ENCODE measurements around the gene MED13L. TPM values are rescaled to one million over a fixed set of nuclear protein-coding genes. Genes with fewer than 3 reads are reported as not detected.

Gene MED13L
- total and polyA plus RNA-seq, 2 donors (not counting 3 experiments of a cell fraction or from before 2014, with no cell fraction given) = 27.4 to 93.6 TPM

GRCh38 chr12:116325336-116325664, 47.8 kb upstream of the MED13L start:
- ChIA-PET POLR2A (no interaction called here), CTCF (no interaction called here)
- DNase-seq (ENCODE audit: low read depth, low spot score) (no peak), FAIRE-seq (no peak)
- H3K27ac ChIP-seq (ENCODE audit: insufficient read depth, low read depth, low read length) = no peak overlapping the region
- dilution Hi-C loops (cut with MboI; ENCODE audit: extremely low pct_ligation_motif_present, low sequenced_read_pairs) = no loop called here
- TF ChIP-seq CTCF (IDR thresholded peaks at IDR 0.05; ENCODE audit: extremely low read depth in 1 of 2, insufficient read depth in 1 of 2, low read depth in 1 of 2, low read length in 2 of 2) = no peak
- TF ChIP-seq POLR2AphosphoS5 (IDR thresholded peaks at IDR 0.05; ENCODE audit: insufficient read depth, low read depth, low read length) = no peak
- no peak for TF ChIP-seq MYC (IDR thresholded peaks at IDR 0.05; ENCODE audit: low read depth, low read length)
- no peak for TF ChIP-seq JUN (IDR thresholded peaks at IDR 0.05; ENCODE audit: borderline replicate concordance, insufficient read depth, insufficient read length, low read depth)
- no peak for TF ChIP-seq MAX (IDR thresholded peaks at IDR 0.05; ENCODE audit: insufficient read depth, insufficient read length)
- TF ChIP-seq GATA2 (IDR thresholded peaks at IDR 0.05; ENCODE audit: insufficient read depth, insufficient read length, low read depth, low read length) = no peak
- no peak for TF ChIP-seq FOS (IDR thresholded peaks at IDR 0.05; ENCODE audit: borderline replicate concordance, insufficient read depth, low read length)
- TF ChIP-seq POLR2A (IDR thresholded peaks at IDR 0.05; ENCODE audit: low read depth, low read length) = no peak
- no peak for TF ChIP-seq EZH2 (IDR thresholded peaks at IDR 0.05; ENCODE audit: borderline replicate concordance, low read depth, low read length, severe bottlenecking)
- BruUV-seq (replicated peaks) = no TSS peak
- H3K79me2 ChIP-seq (ENCODE audit: control insufficient read depth, insufficient read depth, low read length) = no peaks in the 10 kb centered on the region
- H3K9me1 ChIP-seq (replicated peaks; ENCODE audit: control insufficient read depth, extremely low read depth, insufficient read depth, low read length) = no peaks in the 10 kb centered on the region
- H3K4me3 ChIP-seq (replicated peaks in 1 of 3; ENCODE audit: insufficient read depth in 1 of 3, low read depth in 1 of 3, low read length in 3 of 3) = no peak overlapping the region
- no peaks in the 10 kb centered on the region for H3K27me3 ChIP-seq (ENCODE audit: control insufficient read depth in 2 of 2, insufficient read depth in 2 of 2, low read length in 2 of 2)
- no peaks in the 10 kb centered on the region for H3K4me1 ChIP-seq (ENCODE audit: control insufficient read depth, extremely low read depth, insufficient read depth, low read length)
- H4K20me1 ChIP-seq (replicated peaks; ENCODE audit: control insufficient read depth, extremely low read depth, insufficient read depth, low read length) = no peaks in the 10 kb centered on the region
- H2AFZ ChIP-seq (ENCODE audit: low read depth, low read length) = no peak overlapping the region
- no peak overlapping the region for H3K9ac ChIP-seq (replicated peaks; ENCODE audit: extremely low read depth, insufficient read depth, low read length)
- intact Hi-C loops (cut with micrococcal nuclease) = no loop called here
- no peaks in the 10 kb centered on the region for H3K36me3 ChIP-seq (ENCODE audit: control insufficient read depth in 2 of 2, extremely low read depth in 1 of 2, insufficient read depth in 2 of 2, low read length in 2 of 2)
- H3K4me2 ChIP-seq (ENCODE audit: insufficient read depth, low read length) = no peak overlapping the region
- H3K9me3 ChIP-seq (replicated peaks; ENCODE audit: control insufficient read depth, insufficient read depth, low read length) = no peaks in the 10 kb centered on the region
